Measurements from ENCODE around the gene UBE2H. TPM values are rescaled to one million over a fixed set of nuclear protein-coding genes. Genes with fewer than 3 reads are reported as not detected.

UBE2H gene
- total RNA-seq, 3 donors from 2014 or later: 9.1 to 11.8 (median 11.5) TPM

DNA sequence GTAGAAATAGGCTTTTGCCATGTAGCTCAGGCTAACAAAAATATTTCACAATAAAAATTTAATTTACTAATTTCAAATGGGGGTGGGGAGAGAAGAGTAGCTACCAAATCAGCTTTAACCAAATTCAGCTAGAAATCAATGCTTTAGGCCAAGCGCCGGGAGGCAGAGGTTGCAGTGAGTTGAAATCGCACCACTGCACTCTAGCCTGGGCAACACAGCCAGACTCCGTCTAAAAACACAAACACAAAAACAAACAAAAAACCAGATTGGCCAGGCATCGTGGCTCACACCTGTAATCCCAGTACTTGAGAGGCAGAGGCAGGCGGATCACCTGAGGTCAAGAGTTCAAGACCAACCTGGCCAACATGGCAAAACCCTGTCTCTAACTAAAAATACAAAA is 9.4 kb downstream of the UBE2H start:
- H3K4me3 Mint-ChIP-seq: no peak overlapping the region
- no peaks in the 10 kb centered on the region for H3K27me3 Mint-ChIP-seq (ENCODE audit: low read depth)
- peaks cover 8% of the 10 kb centered on the region for H3K9me3 Mint-ChIP-seq
- peaks cover 12% of the 10 kb centered on the region for H3K36me3 Mint-ChIP-seq (ENCODE audit: insufficient read depth)
- DNase-seq (no peak), ATAC-seq (no peak)
- peaks cover 23% of the 10 kb centered on the region for H3K4me1 Mint-ChIP-seq (ENCODE audit: low read depth)

- Mint-ChIP-seq H3K27me3 (ENCODE audit: low read depth) (no peaks in the 10 kb centered on the region), H3K4me3 (no peak overlapping the region), H3K4me1 (ENCODE audit: low read depth) (peaks cover 13% of the 10 kb centered on the region), H3K36me3 (ENCODE audit: insufficient read depth) (peaks cover 12% of the 10 kb centered on the region), H3K9me3 (peaks cover 8% of the 10 kb centered on the region)
- no peak for ATAC-seq
- DNase-seq: no peak
These were observed 12.4 kb downstream of the UBE2H start for GRCh38 chr7:129940329-129940728.

GRCh38 chr7:129939881-129940280 is 12.9 kb downstream of the UBE2H start:
- Mint-ChIP-seq H3K9me3 (peaks cover 3% of the 10 kb centered on the region), H3K4me3 (no peak overlapping the region), H3K4me1 (ENCODE audit: low read depth) (peaks cover 9% of the 10 kb centered on the region), H3K27me3 (ENCODE audit: low read depth) (no peaks in the 10 kb centered on the region), H3K36me3 (ENCODE audit: insufficient read depth) (peaks cover 9% of the 10 kb centered on the region)
- ATAC-seq (no peak), DNase-seq (no peak)

- Mint-ChIP-seq H3K4me3 (no peak overlapping the region), H3K36me3 (ENCODE audit: insufficient read depth) (peaks cover 3% of the 10 kb centered on the region), H3K9me3 (no peaks in the 10 kb centered on the region), H3K27me3 (ENCODE audit: low read depth) (no peaks in the 10 kb centered on the region), H3K4me1 (ENCODE audit: low read depth) (peaks cover 2% of the 10 kb centered on the region)
- ATAC-seq: no peak
- DNase-seq: no peak
These were observed 19.1 kb downstream of the UBE2H start for GRCh38 chr7:129933627-129934026.

DNA sequence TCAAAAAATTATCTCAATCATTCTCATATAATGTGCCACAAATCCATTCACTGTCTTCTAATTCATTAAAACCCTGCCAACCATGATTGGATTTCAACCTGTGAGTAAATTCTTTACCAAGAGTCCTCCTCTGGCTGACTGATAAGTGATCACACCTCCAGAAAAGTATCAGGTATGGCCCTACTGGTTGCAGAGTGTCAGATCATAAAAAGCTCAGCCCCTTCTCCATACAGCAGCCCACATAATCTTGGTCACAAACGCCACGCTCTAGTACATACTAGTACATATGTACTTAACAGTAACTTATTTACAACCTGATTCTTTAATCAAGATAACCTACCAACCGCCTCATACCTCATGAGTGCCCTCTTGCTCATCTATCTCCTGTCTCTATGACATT is 26.1 kb downstream of the UBE2H start:
- DNase-seq: no peak
- Mint-ChIP-seq H3K9me3 (no peaks in the 10 kb centered on the region), H3K36me3 (ENCODE audit: insufficient read depth) (peaks cover 13% of the 10 kb centered on the region), H3K4me3 (no peak overlapping the region), H3K4me1 (ENCODE audit: low read depth) (peaks cover 29% of the 10 kb centered on the region), H3K27me3 (ENCODE audit: low read depth) (no peaks in the 10 kb centered on the region)
- peak; percentile 48 to 73 for ATAC-seq

DNA sequence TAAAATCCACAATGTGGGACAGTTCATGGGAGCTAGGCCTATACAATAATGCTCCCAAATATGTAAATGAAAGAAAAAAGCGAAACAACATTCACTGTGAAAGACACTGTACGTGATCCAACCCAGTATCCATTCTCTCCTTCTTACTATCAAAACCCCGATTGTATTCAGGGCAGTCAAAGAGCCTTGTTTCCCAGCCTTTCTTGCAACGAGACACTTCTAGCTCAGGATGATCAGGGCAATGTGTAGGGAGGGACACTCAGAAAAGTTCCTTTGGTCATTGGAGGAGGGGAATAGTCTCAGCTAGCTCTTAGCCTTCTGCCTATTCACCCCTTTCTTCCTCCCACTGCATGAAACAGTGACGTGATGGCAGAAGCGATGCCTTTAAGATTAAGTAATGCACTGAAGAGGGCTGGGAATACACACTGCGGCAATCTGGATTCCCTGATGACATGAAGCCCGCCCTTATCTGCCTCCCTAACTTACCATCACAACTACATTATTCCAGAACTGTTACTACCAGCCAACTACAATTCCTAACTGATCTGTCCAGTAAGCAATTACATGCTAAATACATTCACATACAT is 27.3 kb downstream of the UBE2H start:
- Mint-ChIP-seq H3K27me3 (ENCODE audit: low read depth) (no peaks in the 10 kb centered on the region), H3K9me3 (no peaks in the 10 kb centered on the region), H3K36me3 (ENCODE audit: insufficient read depth) (peaks cover 17% of the 10 kb centered on the region), H3K4me3 (no peak overlapping the region), H3K4me1 (ENCODE audit: low read depth) (peaks cover 32% of the 10 kb centered on the region)
- DNase-seq (no peak), ATAC-seq (no peak)

- DNase-seq (no peak), ATAC-seq (no peak)
- Mint-ChIP-seq H3K4me1 (ENCODE audit: low read depth) (peaks cover 34% of the 10 kb centered on the region), H3K27me3 (ENCODE audit: low read depth) (no peaks in the 10 kb centered on the region), H3K36me3 (ENCODE audit: insufficient read depth) (peaks cover 18% of the 10 kb centered on the region), H3K9me3 (no peaks in the 10 kb centered on the region), H3K4me3 (no peak overlapping the region)
These were observed 28.2 kb downstream of the UBE2H start for GRCh38 chr7:129924602-129925001.

- Mint-ChIP-seq H3K27me3 (ENCODE audit: low read depth) (no peaks in the 10 kb centered on the region), H3K36me3 (ENCODE audit: insufficient read depth) (peaks cover 21% of the 10 kb centered on the region), H3K4me1 (ENCODE audit: low read depth) (peaks cover 38% of the 10 kb centered on the region), H3K9me3 (no peaks in the 10 kb centered on the region), H3K4me3 (no peak overlapping the region)
- ATAC-seq: peak; percentile 27 to 48
- no peak for DNase-seq
These were observed 29.1 kb downstream of the UBE2H start for GRCh38 chr7:129923709-129924108.

- peaks cover 17% of the 10 kb centered on the region for H3K36me3 Mint-ChIP-seq (ENCODE audit: insufficient read depth)
- H3K27me3 Mint-ChIP-seq (ENCODE audit: low read depth): no peaks in the 10 kb centered on the region
- no peak overlapping the region for H3K4me3 Mint-ChIP-seq
- H3K4me1 Mint-ChIP-seq (ENCODE audit: low read depth): peaks cover 54% of the 10 kb centered on the region
- H3K9me3 Mint-ChIP-seq: no peaks in the 10 kb centered on the region
- DNase-seq (no peak), ATAC-seq (no peak)
These were observed 33.3 kb downstream of the UBE2H start for GRCh38 chr7:129919492-129919891.

DNA sequence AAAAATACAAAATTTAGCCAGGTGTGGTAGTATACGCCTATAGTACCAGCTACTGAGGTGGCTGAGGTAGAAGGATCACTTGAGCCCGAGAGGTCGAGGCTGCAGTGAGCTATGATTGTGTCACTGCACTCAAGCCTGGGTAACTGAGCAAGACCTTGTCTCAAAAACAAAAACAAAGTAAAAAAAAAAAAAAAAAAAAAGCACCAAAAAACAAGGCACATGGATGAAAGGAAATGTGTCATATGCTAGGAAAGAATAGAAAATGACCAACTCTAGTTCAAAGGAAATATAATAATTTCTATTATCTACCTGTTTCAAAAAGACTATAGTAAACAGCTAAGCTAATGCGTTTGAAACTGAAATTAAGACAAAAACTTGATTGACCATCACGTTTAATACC is 33.8 kb downstream of the UBE2H start:
- no peak for DNase-seq
- peaks cover 51% of the 10 kb centered on the region for H3K4me1 Mint-ChIP-seq (ENCODE audit: low read depth)

GRCh38 chr7:129917934-129918333 is 34.8 kb downstream of the UBE2H start:
- Mint-ChIP-seq H3K9me3 (no peaks in the 10 kb centered on the region), H3K36me3 (ENCODE audit: insufficient read depth) (peaks cover 15% of the 10 kb centered on the region), H3K27me3 (ENCODE audit: low read depth) (no peaks in the 10 kb centered on the region), H3K4me1 (ENCODE audit: low read depth) (peaks cover 50% of the 10 kb centered on the region), H3K4me3 (no peak overlapping the region)
- ATAC-seq (no peak), DNase-seq (no peak)

More for the DNA sequence above, 33.8 kb downstream of the UBE2H start:
- ATAC-seq: no peak
- Mint-ChIP-seq H3K27me3 (ENCODE audit: low read depth) (no peaks in the 10 kb centered on the region), H3K36me3 (ENCODE audit: insufficient read depth) (peaks cover 17% of the 10 kb centered on the region), H3K9me3 (no peaks in the 10 kb centered on the region), H3K4me3 (no peak overlapping the region)

DNA sequence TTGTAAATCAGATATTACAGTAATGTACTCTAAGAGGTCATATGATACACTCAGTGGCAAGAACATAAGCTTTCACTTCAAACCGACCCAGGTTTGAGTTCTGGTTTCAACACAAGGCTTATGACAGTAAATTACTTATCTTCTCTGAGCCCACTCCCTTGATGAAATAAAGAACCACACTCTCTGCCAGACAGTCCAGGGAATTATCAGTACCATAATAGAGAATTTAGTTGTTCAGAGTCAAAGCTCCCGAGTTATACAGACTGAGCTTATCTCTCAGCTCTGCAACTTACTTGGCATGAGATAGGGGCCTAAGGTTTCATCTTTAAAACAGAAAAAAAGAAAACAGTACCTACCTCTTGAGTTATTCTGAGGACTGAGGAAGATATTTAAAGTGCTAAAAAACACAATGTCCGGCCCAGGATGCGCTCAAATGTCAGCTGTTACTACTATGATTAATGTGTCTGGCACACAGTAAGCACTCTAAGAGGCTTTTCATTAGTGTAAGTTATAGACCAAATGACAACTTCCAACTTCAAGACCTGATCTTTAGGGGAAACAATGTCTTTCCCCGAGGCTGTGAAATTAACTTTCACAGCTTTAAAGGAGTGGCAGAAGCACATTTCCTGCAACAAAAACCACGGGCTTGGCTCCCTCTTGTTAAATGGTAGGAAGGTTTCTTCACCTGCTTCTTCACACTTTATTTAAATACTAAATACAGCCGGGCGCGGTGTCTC is 38.1 kb downstream of the UBE2H start:
- Mint-ChIP-seq H3K27me3 (ENCODE audit: low read depth) (no peaks in the 10 kb centered on the region), H3K36me3 (ENCODE audit: insufficient read depth) (peaks cover 21% of the 10 kb centered on the region), H3K4me3 (no peak overlapping the region), H3K9me3 (no peaks in the 10 kb centered on the region), H3K4me1 (ENCODE audit: low read depth) (peaks cover 63% of the 10 kb centered on the region)
- DNase-seq (no peak), ATAC-seq (peak in 1 of 2 donors; percentile 18)

DNA sequence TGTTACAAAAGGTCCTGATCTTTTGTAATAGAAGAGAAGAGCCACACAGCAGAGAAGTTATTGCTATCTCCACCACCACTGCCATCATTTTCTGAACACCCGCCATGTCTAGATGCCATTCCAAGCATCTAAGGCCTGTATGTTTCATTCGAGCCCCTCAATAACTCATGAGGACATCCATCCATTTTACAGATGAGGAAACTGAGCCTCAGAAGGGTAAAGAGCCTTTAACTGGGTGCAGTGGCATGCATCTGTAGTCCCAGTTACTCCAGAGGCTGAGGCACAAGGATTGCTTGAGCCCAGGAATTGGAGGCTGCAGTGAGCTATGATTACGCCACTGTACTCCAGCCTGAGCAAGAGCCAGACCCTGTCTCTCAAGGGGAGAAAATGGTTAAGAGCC is 39.3 kb downstream of the UBE2H start:
- ATAC-seq: no peak
- no peak for DNase-seq
- Mint-ChIP-seq H3K9me3 (no peaks in the 10 kb centered on the region), H3K4me3 (no peak overlapping the region), H3K4me1 (ENCODE audit: low read depth) (peaks cover 69% of the 10 kb centered on the region), H3K36me3 (ENCODE audit: insufficient read depth) (peaks cover 21% of the 10 kb centered on the region), H3K27me3 (ENCODE audit: low read depth) (no peaks in the 10 kb centered on the region)

GRCh38 chr7:129911790-129912189 is 41.0 kb downstream of the UBE2H start:
- no peak overlapping the region for H3K4me3 Mint-ChIP-seq

GRCh38 chr7:129909669-129910068 is 43.1 kb downstream of the UBE2H start:
- Mint-ChIP-seq H3K4me3 (no peak overlapping the region), H3K36me3 (ENCODE audit: insufficient read depth) (peaks cover 33% of the 10 kb centered on the region), H3K9me3 (peaks cover 3% of the 10 kb centered on the region), H3K4me1 (ENCODE audit: low read depth) (peaks cover 74% of the 10 kb centered on the region), H3K27me3 (ENCODE audit: low read depth) (no peaks in the 10 kb centered on the region)
- ATAC-seq (no peak), DNase-seq (no peak)

More at GRCh38 chr7:129911790-129912189, 41.0 kb downstream of the UBE2H start:
- Mint-ChIP-seq H3K4me1 (ENCODE audit: low read depth) (peaks cover 75% of the 10 kb centered on the region), H3K27me3 (ENCODE audit: low read depth) (no peaks in the 10 kb centered on the region), H3K36me3 (ENCODE audit: insufficient read depth) (peaks cover 28% of the 10 kb centered on the region), H3K9me3 (no peaks in the 10 kb centered on the region)
- no peak for DNase-seq
- no peak for ATAC-seq
